Fibroblast of mammary gland (primary cell): ENCODE results near the gene OR10H4.

ENCODE experiments used
- DNase-seq: peaks from one replicate; pipeline ENCODE4 v3.0.0-alpha.2; 2010; ENCODE audit warnings: low read depth
- H3K4me3 ChIP-seq: 2 replicates; pipeline ENCODE4 v1.5.1; 2011; ENCODE audit warnings: low read depth, mild to moderate bottlenecking, low read length, moderate library complexity; ENCODE audit not compliant: control insufficient read depth
- TF ChIP-seq, protein P1 (sequence below): conservative IDR thresholded peaks from 2 replicates; pipeline ENCODE4 v1.5.1; 2011; ENCODE audit warnings: low read depth, low read length, inconsistent platforms; ENCODE audit not compliant: control insufficient read depth, insufficient read depth

The OR10H4 gene

GRCh38 chr19:15992014-15992413, 43.2 kb downstream of the OR10H4 start:
- TF ChIP-seq, protein P1, sequence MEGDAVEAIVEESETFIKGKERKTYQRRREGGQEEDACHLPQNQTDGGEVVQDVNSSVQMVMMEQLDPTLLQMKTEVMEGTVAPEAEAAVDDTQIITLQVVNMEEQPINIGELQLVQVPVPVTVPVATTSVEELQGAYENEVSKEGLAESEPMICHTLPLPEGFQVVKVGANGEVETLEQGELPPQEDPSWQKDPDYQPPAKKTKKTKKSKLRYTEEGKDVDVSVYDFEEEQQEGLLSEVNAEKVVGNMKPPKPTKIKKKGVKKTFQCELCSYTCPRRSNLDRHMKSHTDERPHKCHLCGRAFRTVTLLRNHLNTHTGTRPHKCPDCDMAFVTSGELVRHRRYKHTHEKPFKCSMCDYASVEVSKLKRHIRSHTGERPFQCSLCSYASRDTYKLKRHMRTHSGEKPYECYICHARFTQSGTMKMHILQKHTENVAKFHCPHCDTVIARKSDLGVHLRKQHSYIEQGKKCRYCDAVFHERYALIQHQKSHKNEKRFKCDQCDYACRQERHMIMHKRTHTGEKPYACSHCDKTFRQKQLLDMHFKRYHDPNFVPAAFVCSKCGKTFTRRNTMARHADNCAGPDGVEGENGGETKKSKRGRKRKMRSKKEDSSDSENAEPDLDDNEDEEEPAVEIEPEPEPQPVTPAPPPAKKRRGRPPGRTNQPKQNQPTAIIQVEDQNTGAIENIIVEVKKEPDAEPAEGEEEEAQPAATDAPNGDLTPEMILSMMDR, result no peak
- DNase-seq, result no peak
- no peak overlapping the region for H3K4me3 ChIP-seq

- no peak overlapping the region for H3K4me3 ChIP-seq
- no peak for DNase-seq
- TF ChIP-seq, protein P1, result no peak
Observed at GRCh38 chr19:15995536-15995935, 46.7 kb downstream of the OR10H4 start.

GRCh38 chr19:15998166-15998565, 49.4 kb downstream of the OR10H4 start:
- DNase-seq, result no peak
- TF ChIP-seq, protein P1, result no peak
- H3K4me3 ChIP-seq, result no peak overlapping the region
